ENCODE measurements around the gene LALBA.

- no peak for TF ChIP-seq HDGF (IDR thresholded peaks at IDR 0.05; ENCODE audit: borderline replicate concordance)
- TF ChIP-seq CTBP1 (IDR thresholded peaks at IDR 0.05; ENCODE audit: borderline replicate concordance) = no peak
- no peak for TF ChIP-seq L3MBTL2 (conservative IDR thresholded peaks at IDR 0.05)
Measured at GRCh38 chr12:48600552-48600951, 30.7 kb upstream of the LALBA start.
